ENCODE data around the gene KCNK13.
"Not testable (repeated sequence)": the region's sequence is repeated elsewhere in the genome, so short reads cannot be mapped to it uniquely, and the experiment has no call there.

The KCNK13 gene

DNA sequence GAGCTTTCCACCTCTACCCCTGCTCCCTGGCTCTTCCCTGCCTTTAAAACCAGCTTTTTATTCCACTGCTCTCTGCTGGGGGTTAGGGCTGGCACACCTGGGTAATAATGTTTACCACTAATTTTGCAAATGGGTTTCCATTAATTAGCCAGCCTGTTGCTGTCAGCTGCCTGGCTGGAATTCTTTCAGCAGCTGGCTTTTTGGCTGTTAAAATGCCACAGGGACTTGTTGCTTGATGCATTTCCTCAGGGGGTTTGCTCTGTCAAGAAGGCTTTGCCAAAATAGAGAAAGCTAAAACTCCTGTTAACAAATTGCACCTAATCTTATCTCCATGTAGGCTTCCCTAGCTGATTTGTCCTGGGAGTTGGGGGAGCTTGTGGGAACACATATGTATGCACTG is 142.7 kb downstream of the KCNK13 start:
- H3K27ac Mint-ChIP-seq, result no peak overlapping the region
- H3K4me1 Mint-ChIP-seq, result no peaks in the 10 kb centered on the region
- no peak overlapping the region for H3K4me3 Mint-ChIP-seq
- H3K27me3 Mint-ChIP-seq (ENCODE audit: low read depth), result no peaks in the 10 kb centered on the region
- H3K9me3 Mint-ChIP-seq, result peaks cover 7% of the 10 kb centered on the region
- TF ChIP-seq, protein P1, sequence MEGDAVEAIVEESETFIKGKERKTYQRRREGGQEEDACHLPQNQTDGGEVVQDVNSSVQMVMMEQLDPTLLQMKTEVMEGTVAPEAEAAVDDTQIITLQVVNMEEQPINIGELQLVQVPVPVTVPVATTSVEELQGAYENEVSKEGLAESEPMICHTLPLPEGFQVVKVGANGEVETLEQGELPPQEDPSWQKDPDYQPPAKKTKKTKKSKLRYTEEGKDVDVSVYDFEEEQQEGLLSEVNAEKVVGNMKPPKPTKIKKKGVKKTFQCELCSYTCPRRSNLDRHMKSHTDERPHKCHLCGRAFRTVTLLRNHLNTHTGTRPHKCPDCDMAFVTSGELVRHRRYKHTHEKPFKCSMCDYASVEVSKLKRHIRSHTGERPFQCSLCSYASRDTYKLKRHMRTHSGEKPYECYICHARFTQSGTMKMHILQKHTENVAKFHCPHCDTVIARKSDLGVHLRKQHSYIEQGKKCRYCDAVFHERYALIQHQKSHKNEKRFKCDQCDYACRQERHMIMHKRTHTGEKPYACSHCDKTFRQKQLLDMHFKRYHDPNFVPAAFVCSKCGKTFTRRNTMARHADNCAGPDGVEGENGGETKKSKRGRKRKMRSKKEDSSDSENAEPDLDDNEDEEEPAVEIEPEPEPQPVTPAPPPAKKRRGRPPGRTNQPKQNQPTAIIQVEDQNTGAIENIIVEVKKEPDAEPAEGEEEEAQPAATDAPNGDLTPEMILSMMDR (IDR thresholded peaks at IDR 0.05; ENCODE audit: unreplicated experiment in 3 of 3), result no peak
- H3K36me3 Mint-ChIP-seq (ENCODE audit: low read depth), result no peaks in the 10 kb centered on the region

DNA sequence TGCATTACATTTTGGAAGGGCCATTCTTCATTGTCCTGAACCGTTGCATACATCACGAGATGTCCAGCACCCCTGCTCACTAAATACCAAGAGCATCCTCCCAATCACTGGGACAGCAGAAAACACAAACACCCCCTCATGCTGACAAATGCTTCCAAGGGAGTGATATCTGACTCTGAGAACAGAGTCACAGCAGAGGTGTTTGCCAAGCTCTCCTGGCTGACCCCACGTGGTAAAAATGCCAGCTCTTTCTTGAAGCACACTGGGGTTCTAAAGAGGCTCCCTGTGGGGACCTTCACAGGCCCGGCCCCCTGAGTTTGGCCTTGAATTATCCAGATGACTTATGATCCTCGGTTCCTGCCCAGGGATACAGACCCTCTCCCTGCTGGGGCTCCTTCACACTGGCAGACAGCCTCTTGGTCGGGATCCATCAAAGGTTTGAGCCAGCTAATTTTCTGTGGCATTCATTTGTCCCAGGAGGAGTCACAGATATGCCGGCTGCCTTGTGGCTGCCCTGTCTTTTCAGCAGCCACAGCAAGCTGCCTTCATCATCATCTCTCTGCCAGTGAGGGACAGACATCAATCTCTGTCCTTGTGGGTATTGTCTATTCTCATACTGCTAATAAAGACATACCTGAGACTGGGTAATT is 151.4 kb downstream of the KCNK13 start:
- Mint-ChIP-seq H3K4me3 (no peak overlapping the region), H3K27me3 (ENCODE audit: low read depth) (peaks cover 12% of the 10 kb centered on the region), H3K36me3 (ENCODE audit: low read depth) (no peaks in the 10 kb centered on the region), H3K4me1 (no peaks in the 10 kb centered on the region), H3K27ac (no peak overlapping the region), H3K9me3 (peaks cover 21% of the 10 kb centered on the region)
- TF ChIP-seq, protein P1 (IDR thresholded peaks at IDR 0.05; ENCODE audit: unreplicated experiment in 3 of 3), result no peak

DNA sequence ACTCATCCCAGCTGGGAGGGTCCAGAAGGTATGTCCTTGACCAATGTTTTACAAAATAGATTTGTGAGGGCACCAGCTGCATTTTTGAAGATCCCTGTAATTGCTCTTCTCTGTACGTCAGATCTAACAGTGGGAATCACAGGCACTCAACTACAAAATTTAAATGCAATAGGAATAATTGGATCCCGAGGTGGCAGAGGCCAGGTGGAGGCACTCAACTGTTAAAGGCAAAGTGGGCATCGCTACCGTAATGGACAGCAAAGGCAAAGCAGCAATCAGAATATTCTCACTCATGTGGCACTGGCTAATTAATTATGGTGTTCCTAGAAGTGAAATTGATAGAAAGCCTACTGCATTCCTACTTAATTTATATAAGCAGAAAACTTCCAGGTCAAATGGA is 166.7 kb downstream of the KCNK13 start:
- H3K36me3 Mint-ChIP-seq (ENCODE audit: low read depth), result no peaks in the 10 kb centered on the region
- H3K27me3 Mint-ChIP-seq (ENCODE audit: low read depth), result peaks cover 5% of the 10 kb centered on the region
- peaks cover 13% of the 10 kb centered on the region for H3K9me3 Mint-ChIP-seq
- TF ChIP-seq, protein P1 (IDR thresholded peaks at IDR 0.05; ENCODE audit: unreplicated experiment in 3 of 3), result no peak
- no peaks in the 10 kb centered on the region for H3K4me1 Mint-ChIP-seq
- H3K4me3 Mint-ChIP-seq, result no peak overlapping the region
- no peak overlapping the region for H3K27ac Mint-ChIP-seq

DNA sequence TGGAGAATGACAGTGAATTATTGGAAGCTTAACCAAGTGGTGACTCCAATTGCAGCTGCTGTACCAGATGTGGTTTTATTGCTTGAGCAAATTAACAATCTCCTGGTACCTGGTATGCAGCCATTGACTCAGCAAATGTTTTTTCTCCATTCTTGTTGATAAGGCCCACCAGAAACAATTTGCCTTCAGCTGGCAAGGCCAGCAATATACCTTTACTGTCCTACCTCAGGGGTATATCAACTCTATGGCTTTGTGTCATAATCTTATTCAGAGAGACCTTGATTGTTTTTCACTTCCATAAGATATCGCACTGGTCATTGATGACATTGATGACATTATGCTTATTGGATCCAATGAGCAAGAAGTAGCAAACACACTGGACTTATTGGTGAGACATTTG is 168.1 kb downstream of the KCNK13 start:
- H3K36me3 Mint-ChIP-seq (ENCODE audit: low read depth); H3K9me3 Mint-ChIP-seq; H3K27ac Mint-ChIP-seq; H3K4me3 Mint-ChIP-seq; H3K4me1 Mint-ChIP-seq: not testable (repeated sequence)
- H3K27me3 Mint-ChIP-seq (ENCODE audit: low read depth), result peaks cover 13% of the 10 kb centered on the region

Data from nephron (organoid).